GM08714 (cell line): ENCODE data around the gene PRR35.

Experiments used
- H3K4me3 ChIP-seq: fragments of 200-500 bp; sonication (Bioruptor generic); 2 replicates; pipeline ENCODE4 v1.5.1; 2014; ENCODE audit warnings: mild to moderate bottlenecking, low read length, inconsistent platforms
- ZNF274 ChIP-seq: IDR thresholded peaks from 2 replicates; pipeline ENCODE4 v1.6.1; 2012; ENCODE audit warnings: mild to moderate bottlenecking, low read depth, low read length

The PRR35 gene

DNA sequence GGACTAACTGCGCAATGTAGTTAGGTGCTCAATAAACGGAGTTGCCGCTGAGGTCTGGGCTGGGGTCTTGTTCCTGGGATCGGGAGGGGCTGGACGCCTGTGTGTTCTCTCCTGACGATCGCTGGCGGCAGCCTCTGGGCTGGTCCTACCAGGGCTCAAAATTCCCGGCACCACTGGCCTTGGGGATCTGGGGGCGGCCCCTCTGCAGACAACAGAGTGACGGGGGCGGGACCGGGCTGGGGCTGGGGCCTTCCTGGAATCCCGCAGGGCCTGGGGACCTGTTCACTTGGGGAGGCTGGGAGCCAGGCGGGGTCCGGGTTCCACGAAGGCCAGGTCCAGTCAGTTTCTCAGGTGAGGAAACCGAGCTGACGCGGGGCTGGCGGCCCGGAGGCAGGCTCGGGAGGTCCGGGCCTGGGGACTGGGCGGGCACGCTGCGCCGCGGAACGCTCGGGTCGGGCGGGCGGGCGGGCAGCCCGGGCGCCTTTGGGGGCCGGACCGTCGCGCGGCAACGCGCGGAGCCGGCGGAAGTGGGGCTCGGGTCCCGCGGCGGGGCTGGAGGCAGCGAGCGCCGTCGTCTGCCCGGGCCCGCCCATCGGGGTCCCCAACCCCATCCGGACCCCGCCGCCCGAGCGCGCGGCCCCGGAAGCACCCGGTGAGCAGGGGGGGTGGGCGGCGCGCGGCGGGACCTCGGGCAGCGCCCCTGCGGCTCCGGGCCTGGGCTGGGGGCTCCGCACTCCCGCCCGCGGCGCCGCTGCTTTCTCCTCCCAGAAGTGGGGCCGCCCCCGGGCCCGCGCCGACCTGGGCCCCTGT is 9.5 kb downstream of the PRR35 start, which contains the start of gene PIGQ:
PIGQ (plus strand) TSS at position 524 of the 810 bp plus-strand sequence. CDS start 4,107 bp downstream, outside the sequence.
- TF ChIP-seq ZNF274, result no peak

GRCh38 chr16:572865-573650 is 12.9 kb downstream of the PRR35 start:
- TF ChIP-seq ZNF274, result no peak
- H3K4me3 ChIP-seq, result no peak overlapping the region

More for the DNA sequence above, 9.5 kb downstream of the PRR35 start, which contains the start of gene PIGQ:
- H3K4me3 ChIP-seq, result peak within 1 kb of the TSS; percentile 98

- TF ChIP-seq ZNF274, result no peak
- no peak overlapping the region for H3K4me3 ChIP-seq
Observed at GRCh38 chr16:574021-574760, 14.0 kb downstream of the PRR35 start.

DNA sequence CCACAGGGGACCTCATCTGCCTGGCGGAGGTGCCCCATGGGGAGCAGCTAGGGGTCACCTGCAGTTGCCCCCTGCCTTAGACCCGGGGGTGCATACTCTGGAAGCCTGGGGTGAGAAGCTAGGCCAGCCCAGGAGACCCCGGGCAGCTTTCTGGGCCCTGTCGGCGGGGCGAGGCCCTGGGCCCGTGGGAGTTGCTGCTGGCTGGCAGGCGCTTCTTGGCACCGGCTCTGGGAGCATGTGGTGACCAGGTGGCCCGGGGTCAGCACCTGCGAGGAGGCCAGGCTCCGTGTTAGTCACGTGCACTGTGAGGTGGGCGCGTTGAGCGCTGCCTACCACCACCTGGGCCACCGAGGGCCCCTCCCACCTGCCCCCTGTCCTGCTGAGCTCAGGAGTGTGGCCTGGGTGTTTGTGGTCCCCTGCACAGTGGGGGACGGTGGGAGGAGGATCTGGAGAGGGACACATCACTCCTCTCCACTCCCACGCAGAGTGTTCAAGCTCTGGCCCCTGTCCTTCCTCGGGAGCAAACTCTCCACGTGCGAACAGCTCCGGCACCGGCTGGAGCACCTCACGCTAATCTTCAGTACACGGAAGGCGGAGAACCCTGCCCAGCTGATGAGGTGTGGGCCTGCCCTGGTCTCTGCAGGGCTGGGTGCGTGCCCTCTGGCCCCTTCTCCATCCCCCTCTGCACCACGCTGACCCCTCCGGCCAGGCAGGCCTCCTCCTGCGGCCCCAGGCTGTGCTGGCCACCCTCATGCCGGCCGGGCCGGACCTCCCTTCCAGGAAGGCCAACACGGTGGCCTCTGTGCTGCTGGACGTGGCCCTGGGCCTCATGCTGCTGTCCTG is 15.4 kb downstream of the PRR35 start:
- H3K4me3 ChIP-seq, result no peak overlapping the region
- TF ChIP-seq ZNF274, result no peak

DNA sequence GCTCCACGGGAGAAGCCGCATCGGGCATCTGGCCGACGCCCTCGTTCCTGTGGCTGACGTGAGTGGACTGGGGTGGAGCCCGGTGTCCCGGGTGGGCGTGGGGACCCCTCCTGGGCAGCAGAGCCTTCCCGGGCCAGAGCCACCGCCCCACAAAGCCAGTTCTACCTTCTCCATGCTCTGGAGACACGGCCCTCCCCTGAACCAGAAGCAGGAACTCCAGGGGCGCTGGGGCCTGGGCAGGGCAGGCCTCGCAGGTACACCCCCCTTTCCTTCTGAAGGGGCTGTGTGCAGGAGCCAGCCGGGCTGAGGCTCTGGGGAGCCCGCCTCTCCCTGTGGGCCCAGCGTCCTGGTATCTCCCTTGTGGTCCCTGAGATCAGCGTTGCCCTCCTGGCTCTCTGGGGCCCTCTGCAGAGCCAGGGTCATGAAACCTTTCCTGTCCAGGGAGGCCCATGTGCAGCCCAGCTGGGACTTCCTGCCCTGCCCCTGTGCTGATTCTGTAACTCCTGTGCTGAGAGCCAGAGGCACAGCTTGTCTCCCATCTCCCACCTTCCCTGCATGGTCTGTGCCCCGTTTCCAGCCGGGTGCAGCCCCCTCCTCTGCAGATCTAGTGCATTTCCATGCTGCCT is 16.1 kb downstream of the PRR35 start:
- TF ChIP-seq ZNF274, result no peak
- no peak overlapping the region for H3K4me3 ChIP-seq

- TF ChIP-seq ZNF274, result no peak
- H3K4me3 ChIP-seq, result no peak overlapping the region
Observed at GRCh38 chr16:576823-577201, 16.6 kb downstream of the PRR35 start.

DNA sequence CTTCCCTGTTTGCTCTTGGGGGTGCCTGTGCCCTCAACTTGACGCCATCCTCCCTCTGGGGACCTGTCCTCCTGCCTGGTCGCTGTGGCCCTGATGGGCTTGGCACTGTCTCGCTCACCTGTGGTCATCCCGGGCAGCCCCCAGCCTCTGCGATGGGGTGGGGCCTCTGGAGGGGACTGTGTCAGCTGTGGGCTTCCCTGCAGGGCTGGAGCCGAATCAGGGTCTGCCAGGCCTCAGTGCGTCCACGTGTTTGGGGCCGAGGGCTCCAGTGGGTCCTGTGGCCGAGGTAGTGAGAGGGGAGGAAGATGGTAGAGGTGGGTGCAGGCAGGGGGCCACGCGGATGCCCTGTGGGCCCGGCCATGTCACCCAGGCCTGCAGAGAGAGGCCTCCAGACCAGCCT is 17.6 kb downstream of the PRR35 start:
- TF ChIP-seq ZNF274, result no peak
- H3K4me3 ChIP-seq, result no peak overlapping the region

- TF ChIP-seq ZNF274, result no peak
Observed at GRCh38 chr16:578232-578869, 18.2 kb downstream of the PRR35 start.

GRCh38 chr16:578870-579405 is 18.7 kb downstream of the PRR35 start:
- H3K4me3 ChIP-seq, result no peak overlapping the region
- TF ChIP-seq ZNF274, result no peak

More at GRCh38 chr16:578232-578869, 18.2 kb downstream of the PRR35 start:
- H3K4me3 ChIP-seq, result no peak overlapping the region

GRCh38 chr16:580141-580945 is 20.1 kb downstream of the PRR35 start:
- no peak overlapping the region for H3K4me3 ChIP-seq
- TF ChIP-seq ZNF274, result no peak

DNA sequence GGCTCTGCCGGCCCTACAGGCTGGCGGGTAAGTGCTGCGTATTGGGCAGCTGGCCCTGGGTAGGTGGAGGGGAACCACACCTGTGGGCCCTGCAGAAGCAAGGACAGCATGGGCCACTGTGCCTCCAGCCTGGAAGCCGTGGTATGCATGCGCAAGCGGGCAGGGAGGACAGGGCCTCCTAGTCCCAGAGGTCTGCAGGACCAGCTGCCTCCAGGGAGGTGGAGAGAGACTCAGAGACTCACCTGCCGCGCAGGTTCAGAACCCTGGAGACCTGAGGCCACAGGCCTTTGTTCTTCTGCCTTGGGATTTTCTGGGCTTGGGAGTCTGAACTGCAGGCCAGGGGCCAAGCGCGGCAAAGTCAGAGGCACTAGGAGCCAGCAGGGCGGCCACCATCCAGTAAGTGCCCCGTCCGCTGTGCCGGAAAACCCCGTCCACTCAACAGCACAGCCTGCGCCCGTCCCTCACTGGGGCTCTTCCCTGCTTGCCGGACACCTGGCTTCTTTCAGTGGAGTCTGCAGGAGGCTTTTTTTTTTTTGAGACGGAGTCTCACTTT is 20.8 kb downstream of the PRR35 start:
- no peak overlapping the region for H3K4me3 ChIP-seq
- TF ChIP-seq ZNF274, result no peak
